Limb (tissue), 2 donors: ENCODE results near the gene THSD4.

Source experiments
- DNase-seq, 2 donors: peaks; one replicate each; pipeline ENCODE4 v3.0.0-alpha.2; 2016; ENCODE audit errors: extremely low spot score in 2 of 2

The THSD4 gene

DNA sequence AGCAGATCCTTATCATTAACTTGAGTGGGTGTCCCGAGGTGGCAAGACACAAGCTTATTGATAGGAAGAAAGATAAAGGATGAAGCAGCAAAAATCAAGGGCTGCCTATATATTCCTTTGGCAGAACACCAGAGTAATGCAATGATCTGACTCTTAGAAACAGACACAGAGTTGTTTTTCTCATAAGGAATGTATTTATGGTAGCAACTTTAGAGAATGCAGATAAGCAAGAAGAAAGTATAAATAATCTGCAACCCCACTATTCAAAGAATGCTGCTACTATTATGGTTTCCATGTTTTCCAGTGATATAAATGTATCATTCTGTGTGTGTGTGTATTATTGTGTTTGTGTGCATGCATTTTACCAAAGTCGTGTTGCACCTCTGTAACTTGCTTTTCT lies 208.3 kb downstream of the THSD4 start:
- no peak for DNase-seq

DNA sequence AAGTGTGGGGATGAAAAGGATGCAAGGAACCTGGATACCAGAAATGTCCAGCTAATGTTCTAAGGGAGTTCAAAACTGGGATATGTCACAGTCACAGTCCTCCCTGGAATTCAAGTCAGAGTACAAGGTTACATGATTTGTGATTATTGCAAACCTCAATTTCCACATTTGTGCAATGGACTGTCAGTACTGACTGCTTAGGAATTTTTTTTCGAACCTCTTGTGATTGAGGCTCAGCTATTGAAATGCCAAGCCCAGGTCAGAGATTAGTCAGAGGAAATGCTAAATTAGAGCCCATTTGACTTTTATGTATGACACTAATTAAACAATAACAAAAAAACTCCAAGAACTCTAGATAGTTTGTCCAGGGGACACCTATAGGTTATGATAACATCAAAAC lies 210.2 kb downstream of the THSD4 start:
- no peak for DNase-seq

GRCh38 chr15:71328453-71328852 lies 213.2 kb downstream of the THSD4 start:
- DNase-seq: no peak

- no peak for DNase-seq
These were observed 213.8 kb downstream of the THSD4 start for GRCh38 chr15:71329041-71329440.

- no peak for DNase-seq
These were observed 214.4 kb downstream of the THSD4 start for GRCh38 chr15:71329497-71330260.

DNA sequence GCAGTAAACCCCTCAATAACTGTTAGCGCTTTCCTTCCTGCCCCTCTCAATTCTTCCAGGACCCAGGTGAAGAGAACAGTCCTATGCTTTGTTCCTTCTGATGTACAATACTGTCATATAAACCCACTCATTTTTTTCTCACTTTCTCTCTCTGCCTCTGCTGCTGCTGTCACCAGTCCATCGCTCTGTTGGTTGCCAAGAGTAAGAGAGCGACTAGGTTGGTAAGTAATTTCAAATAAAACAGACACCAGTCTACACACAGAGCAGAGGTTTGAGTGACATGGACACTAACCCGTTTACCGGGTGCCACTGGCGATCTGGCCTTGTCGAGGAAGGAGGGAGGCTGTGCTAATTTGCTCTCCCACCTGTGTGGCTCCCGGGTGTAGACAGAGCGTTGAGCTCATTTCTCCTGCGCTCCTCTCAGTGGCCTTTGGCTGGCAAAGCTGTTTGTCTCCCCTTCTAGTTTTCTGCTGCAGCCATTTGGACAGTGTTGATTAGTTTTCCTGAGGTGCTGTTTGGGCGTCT lies 215.4 kb downstream of the THSD4 start:
- no peak for DNase-seq

DNA sequence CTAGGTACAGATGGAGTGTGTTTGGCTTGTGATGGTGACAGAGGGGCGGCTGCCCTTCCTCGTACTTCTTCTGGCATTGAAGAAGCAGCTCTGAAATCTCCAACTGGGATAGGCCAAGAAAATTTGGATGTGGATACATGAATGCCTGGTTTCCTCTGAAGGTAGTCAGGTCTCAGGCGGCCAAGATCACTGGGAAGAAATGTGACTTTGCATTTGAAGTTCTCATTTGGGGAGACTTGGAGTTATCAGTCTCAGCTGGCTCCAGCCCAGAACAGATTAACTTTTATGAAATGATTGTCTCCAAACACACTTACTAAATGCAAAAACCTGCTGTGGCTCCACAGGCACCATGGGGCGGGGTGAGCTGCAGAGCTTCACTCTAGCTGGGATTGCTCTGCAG lies 215.9 kb downstream of the THSD4 start:
- no peak for DNase-seq

- DNase-seq: no peak
These were observed 217.2 kb downstream of the THSD4 start for GRCh38 chr15:71332431-71333004.

- no peak for DNase-seq
These were observed 217.9 kb downstream of the THSD4 start for GRCh38 chr15:71333136-71333700.

GRCh38 chr15:71333839-71334238 lies 218.6 kb downstream of the THSD4 start:
- no peak for DNase-seq

GRCh38 chr15:71334434-71334833 lies 219.2 kb downstream of the THSD4 start:
- DNase-seq: no peak

- no peak for DNase-seq
These were observed 219.6 kb downstream of the THSD4 start for GRCh38 chr15:71334873-71335272.

- DNase-seq: no peak
These were observed 220.3 kb downstream of the THSD4 start for GRCh38 chr15:71335591-71335990.

- DNase-seq: no peak
These were observed 221.4 kb downstream of the THSD4 start for GRCh38 chr15:71336671-71337070.

- DNase-seq: no peak
These were observed 222.1 kb downstream of the THSD4 start for GRCh38 chr15:71337197-71337845.

GRCh38 chr15:71338265-71338664 lies 223.0 kb downstream of the THSD4 start:
- no peak for DNase-seq

DNA sequence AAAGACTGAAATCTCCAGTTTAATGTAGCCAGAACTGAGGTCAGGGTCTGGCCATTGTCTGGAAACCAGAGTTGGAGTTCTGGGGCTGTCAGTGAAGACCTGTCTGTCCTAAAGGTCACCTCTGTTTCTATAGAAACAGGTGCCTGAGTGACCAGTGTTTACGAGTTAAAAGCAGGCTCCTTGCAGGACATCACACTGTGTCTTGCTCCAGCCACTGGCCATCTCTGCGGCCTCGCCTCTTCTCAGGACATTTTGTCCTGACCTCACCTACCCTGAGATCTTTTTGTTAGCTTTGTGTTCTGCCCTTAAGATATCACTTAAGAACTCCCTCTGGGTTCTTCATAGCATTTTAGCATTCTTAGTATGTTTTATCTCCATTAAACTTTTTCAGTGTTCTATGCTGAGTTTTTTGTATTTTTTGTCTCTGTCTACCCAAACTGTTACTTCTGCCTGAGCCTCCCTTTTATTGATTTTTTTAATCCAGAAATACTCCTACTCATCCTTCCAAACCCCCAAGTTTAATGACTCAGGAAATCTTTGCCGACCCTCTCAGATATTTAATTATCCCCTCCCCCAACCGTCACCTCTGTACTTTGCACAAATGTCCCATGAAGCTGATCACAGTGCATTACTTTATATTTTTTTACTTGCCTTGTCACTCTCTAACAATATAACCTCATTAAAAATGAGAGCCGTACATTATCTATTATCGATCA lies 223.7 kb downstream of the THSD4 start:
- no peak for DNase-seq

DNA sequence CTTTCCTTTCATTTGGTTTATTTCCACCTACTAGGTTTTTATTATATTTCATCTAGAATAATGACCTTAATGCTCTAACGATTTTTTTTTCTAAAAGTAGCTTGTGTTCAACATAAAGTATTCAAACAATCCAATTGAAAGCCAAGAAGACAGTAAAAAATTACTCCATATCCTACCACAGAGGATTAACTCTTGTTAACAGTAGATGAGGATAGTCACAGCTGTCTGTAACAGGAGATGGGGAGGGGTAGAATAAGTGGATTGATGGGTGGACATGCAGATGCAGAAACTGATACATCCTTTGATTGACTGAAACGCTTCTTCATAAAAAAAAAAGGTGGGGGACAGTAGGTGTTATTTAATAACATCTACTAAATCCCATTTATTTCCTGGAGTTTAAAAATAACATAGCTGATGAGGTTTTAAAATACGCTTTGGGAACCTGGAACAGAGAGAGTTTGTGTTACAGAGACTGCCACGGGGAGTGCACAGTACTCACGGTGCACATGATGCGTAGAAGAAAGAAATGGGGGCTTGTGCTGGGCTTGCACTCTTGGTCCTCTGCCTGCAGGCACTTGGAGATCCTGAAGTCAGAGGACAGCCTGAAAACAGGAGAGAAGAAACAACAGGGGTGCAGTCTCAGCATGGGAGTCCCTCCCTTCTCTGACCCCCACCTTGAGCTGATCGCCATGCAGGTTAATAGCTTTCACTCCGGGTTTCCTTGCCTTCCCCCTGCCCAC lies 226.7 kb downstream of the THSD4 start:
- no peak for DNase-seq

- DNase-seq: no peak
These were observed 227.4 kb downstream of the THSD4 start for GRCh38 chr15:71342658-71343057.

DNA sequence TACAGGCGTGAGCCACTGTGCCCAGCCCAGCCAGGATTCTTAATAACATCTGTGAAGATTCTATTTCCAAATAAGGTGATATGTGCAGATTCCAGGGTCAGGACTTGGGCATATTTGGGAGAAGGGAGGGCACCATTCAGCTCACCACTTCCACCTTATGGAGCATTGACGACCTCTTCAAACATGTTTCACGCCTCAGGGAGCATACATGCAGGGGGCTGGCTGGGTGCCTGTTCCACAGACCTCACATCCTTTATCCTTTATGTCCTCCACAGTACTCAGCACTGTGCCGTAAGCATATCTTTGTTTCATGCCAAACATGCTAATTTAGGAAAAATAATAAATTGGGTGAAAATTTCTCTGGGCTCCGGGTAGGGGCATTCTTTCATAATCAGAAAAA lies 229.0 kb downstream of the THSD4 start:
- no peak for DNase-seq

GRCh38 chr15:71345186-71345585 lies 229.9 kb downstream of the THSD4 start:
- no peak for DNase-seq
